H1 (cell line): ENCODE results near the gene CEP89. TPM values are rescaled to one million over a fixed set of nuclear protein-coding genes. Genes with fewer than 3 reads are reported as not detected.
"Not testable (repeated sequence)": the region's sequence is repeated elsewhere in the genome, so short reads cannot be mapped to it uniquely, and the experiment has no call there.

Source experiments
- CTCF ChIA-PET: fragments of 300-600 bp; sonication (Branson Sonifier 250); formaldehyde crosslinking; loops from one replicate; lab custom pipeline; 2021; ENCODE audit not compliant: partially characterized antibody; lab: Charles Lee
- POLR2A ChIA-PET: fragments of 300-600 bp; sonication (Branson Sonifier 250); formaldehyde crosslinking; loops from one replicate; lab custom pipeline; 2021; ENCODE audit warnings: inconsistent platforms; ENCODE audit not compliant: partially characterized antibody; lab: Charles Lee
- DNase-seq, 2 experiments: peaks; one replicate each; pipeline versions ENCODE4 v3.0.0 to v3.0.0-alpha.2; 2010 to 2022; ENCODE audit warnings: low spot score in 2 of 2, low read depth in 1 of 2, mixed read lengths in 1 of 2
- FAIRE-seq: peaks from 2 replicates; lab custom pipeline; 2011; peaks lifted over from hg19 to GRCh38; lab: Jason Lieb, UNC
- H2AFZ ChIP-seq: 2 replicates; pipeline ENCODE4 v1.8.1; 2012; ENCODE audit warnings: low read length, inconsistent platforms
- H2AK5ac ChIP-seq: 2 replicates; pipeline ENCODE4 v1.6.1; 2013; ENCODE audit warnings: low read depth, low read length
- H2BK120ac ChIP-seq: replicated peaks from 2 replicates; pipeline ENCODE3; 2013; ENCODE audit warnings: low read depth, low read length, inconsistent platforms
- H2BK12ac ChIP-seq: 2 replicates; pipeline ENCODE4 v1.6.1; 2013; ENCODE audit warnings: low read depth, low read length
- H2BK15ac ChIP-seq: 2 replicates; pipeline ENCODE4 v1.6.1; 2013; ENCODE audit warnings: low read length
- H2BK20ac ChIP-seq: 2 replicates; pipeline ENCODE4 v1.6.1; 2013; ENCODE audit warnings: low read length
- H2BK5ac ChIP-seq: 2 replicates; pipeline ENCODE4 v1.6.1; 2013; ENCODE audit warnings: low read depth, low read length
- H3K14ac ChIP-seq: 2 replicates; pipeline ENCODE4 v1.6.1; 2013; ENCODE audit warnings: inconsistent platforms; ENCODE audit not compliant: insufficient read length
- H3K18ac ChIP-seq: 2 replicates; pipeline ENCODE4 v1.6.1; 2013; ENCODE audit warnings: low read length; ENCODE audit errors: extremely low read depth
- H3K23ac ChIP-seq: 2 replicates; pipeline ENCODE4 v1.6.1; 2013; ENCODE audit warnings: inconsistent platforms; ENCODE audit not compliant: insufficient read length
- H3K23me2 ChIP-seq: 2 replicates; pipeline ENCODE4 v1.6.1; 2013; ENCODE audit warnings: low read depth, low read length
- H3K27ac ChIP-seq: 2 replicates; pipeline ENCODE4 v1.6.1; 2011; ENCODE audit warnings: low read depth, low read length, inconsistent platforms
- H3K27me3 ChIP-seq, 4 experiments: replicated peaks in 1 of 4; 1 replicate in 1 of 4; 2 replicates in 3 of 4; pipeline versions ENCODE4 v1.6.1 to v1.8.1; 2011 to 2013; ENCODE audit warnings: low read length in 3 of 4, mild to moderate bottlenecking in 3 of 4, inconsistent platforms in 2 of 4, mixed read lengths in 2 of 4, moderate library complexity in 1 of 4; ENCODE audit not compliant: control insufficient read depth in 3 of 4, insufficient read depth in 3 of 4; ENCODE audit errors: extremely low read depth in 1 of 4
- H3K36me3 ChIP-seq, 4 experiments: 2 replicates each; pipeline versions ENCODE4 v1.6.1 to v1.8.1; 2011 to 2013; ENCODE audit warnings: mild to moderate bottlenecking in 4 of 4, low read length in 3 of 4, moderate library complexity in 2 of 4, control low read depth in 1 of 4, inconsistent platforms in 1 of 4; ENCODE audit not compliant: insufficient read depth in 4 of 4, control insufficient read depth in 2 of 4
- H3K4ac ChIP-seq: replicated peaks from 2 replicates; pipeline ENCODE3; 2013; ENCODE audit warnings: low read length, low read depth, mixed read lengths, inconsistent platforms; ENCODE audit not compliant: insufficient read length
- H3K4me1 ChIP-seq, 4 experiments: replicated peaks in 1 of 4; 1 replicate in 1 of 4; 2 replicates in 3 of 4; pipeline versions ENCODE4 v1.6.1 to v1.8.1; 2011 to 2013; ENCODE audit warnings: low read length in 3 of 4, inconsistent platforms in 2 of 4, mixed read lengths in 1 of 4; ENCODE audit not compliant: insufficient read depth in 4 of 4, control insufficient read depth in 3 of 4
- H3K4me2 ChIP-seq, 2 experiments: 2 replicates each; pipeline versions ENCODE4 v1.6.1 to v1.8.1; 2011 to 2013; ENCODE audit warnings: low read depth in 2 of 2, low read length in 2 of 2, control low read depth in 1 of 2, inconsistent platforms in 1 of 2, mild to moderate bottlenecking in 1 of 2; ENCODE audit not compliant: insufficient read depth in 1 of 2
- H3K4me3 ChIP-seq, 4 experiments: fragments of 200-600, 300-600 bp in 1 of 4; sonication (generic), shearing (Covaris generic), sonication (Bioruptor Twin) in 1 of 4; 2 replicates each; pipeline versions ENCODE4 v1.5.1 to v1.8.1; 2011 to 2016; ENCODE audit warnings: low read length in 4 of 4, low read depth in 3 of 4, control low read depth in 2 of 4, inconsistent platforms in 2 of 4, mild to moderate bottlenecking in 2 of 4, mixed read lengths in 1 of 4, moderate library complexity in 1 of 4; ENCODE audit not compliant: insufficient read depth in 2 of 4; ENCODE audit errors: extremely low read depth in 1 of 4
- H3K56ac ChIP-seq: replicated peaks from 2 replicates; pipeline ENCODE3; 2013; ENCODE audit warnings: low read depth, mild to moderate bottlenecking, mixed read lengths, low read length, inconsistent platforms; ENCODE audit not compliant: insufficient read length
- H3K79me1 ChIP-seq: 2 replicates; pipeline ENCODE4 v1.6.1; 2013; ENCODE audit warnings: low read depth, low read length, control low read depth
- H3K79me2 ChIP-seq, 2 experiments: 2 replicates each; pipeline versions ENCODE4 v1.6.1 to v1.8.1; 2012 to 2013; ENCODE audit warnings: low read length in 2 of 2, mild to moderate bottlenecking in 2 of 2, inconsistent platforms in 1 of 2; ENCODE audit not compliant: insufficient read depth in 2 of 2, control insufficient read depth in 1 of 2
- H3K9ac ChIP-seq, 4 experiments: replicated peaks in 1 of 4; 1 replicate in 1 of 4; 2 replicates in 3 of 4; pipeline versions ENCODE4 v1.6.1 to v1.8.1; 2011 to 2013; ENCODE audit warnings: low read depth in 3 of 4, low read length in 3 of 4, control low read depth in 2 of 4, mild to moderate bottlenecking in 2 of 4, moderate library complexity in 2 of 4, inconsistent platforms in 1 of 4; ENCODE audit errors: extremely low read depth in 1 of 4
- H3K9me3 ChIP-seq, 2 experiments: 2 replicates each; pipeline versions ENCODE4 v1.6.1 to v1.8.1; 2012 to 2013; ENCODE audit warnings: mild to moderate bottlenecking in 2 of 2, moderate library complexity in 2 of 2, control low read depth in 1 of 2, inconsistent platforms in 1 of 2, low read depth in 1 of 2, low read length in 1 of 2, mixed read lengths in 1 of 2; ENCODE audit not compliant: insufficient read depth in 2 of 2
- H4K20me1 ChIP-seq, 2 experiments: replicated peaks in 1 of 2; 2 replicates each; pipeline versions ENCODE3 to v1.8.1; 2011 to 2013; ENCODE audit warnings: inconsistent platforms in 2 of 2, low read length in 2 of 2, mild to moderate bottlenecking in 1 of 2; ENCODE audit not compliant: insufficient read depth in 2 of 2, control insufficient read depth in 1 of 2
- H4K5ac ChIP-seq: 2 replicates; pipeline ENCODE4 v1.6.1; 2013; ENCODE audit warnings: low read length, low read depth, mixed read lengths, inconsistent platforms; ENCODE audit not compliant: insufficient read length
- H4K8ac ChIP-seq: 2 replicates; pipeline ENCODE4 v1.8.0; 2013; ENCODE audit warnings: mild to moderate bottlenecking, moderate library complexity, low read length, inconsistent platforms; ENCODE audit not compliant: insufficient read depth; ENCODE audit errors: extremely low read depth
- H4K91ac ChIP-seq: replicated peaks from 2 replicates; pipeline ENCODE3; 2013; ENCODE audit warnings: low read length, mixed read lengths, inconsistent platforms; ENCODE audit not compliant: insufficient read length
- WGBS, 2 experiments: shearing (Covaris generic) in 1 of 2; methylation state at CpG; one replicate each; pipeline versions ENCODE4 v1.1.6 to v1.1.7; 2013 to 2015; ENCODE audit warnings: low lambda C conversion rate in 2 of 2, mixed read lengths in 2 of 2, inconsistent platforms in 1 of 2, low coverage in 1 of 2, missing lambda C conversion rate in 1 of 2; ENCODE audit not compliant: insufficient replicate concordance in 2 of 2, insufficient coverage in 1 of 2, insufficient read length in 1 of 2; ENCODE audit errors: extremely low coverage in 1 of 2, missing lambda C conversion rate in 1 of 2; 5-methylcytosine and 5-hydroxymethylcytosine counted together
- polyA plus RNA-seq, 7 experiments: library from polyadenylated mRNA; depleted of rRNA in 3 of 7; stranded (reverse) in 5 of 7; unstranded in 2 of 7; fragments of >200 nt in 5 of 7; fragments of 200-250 nt in 2 of 7; gene quantifications; 1 replicate in 5 of 7; 2 replicates in 1 of 7; 4 replicates in 1 of 7; pipeline versions ENCODE4 v1.2.1 to v1.2.3, GENCODE V29; 2011 to 2013; ENCODE audit warnings: missing spikeins in 2 of 7, mixed read lengths in 2 of 7
- total RNA-seq: library from RNA; stranded (reverse); fragmentation: NEBNext Ultra II Directional; extraction: Animal tissue kit (Norgen Biotek cat#: 25700); gene quantifications from 2 replicates; pipeline ENCODE4 v1.2.1, GENCODE V29; 2021

CEP89 gene
- total and polyA plus RNA-seq, 2 of the 8 experiments (the other 6 are each of a cell fraction or from before 2014, with no cell fraction given): 23.0 to 23.6 TPM

GRCh38 chr19:32997061-32997464 lies 25.3 kb upstream of the CEP89 start:
- H2AFZ ChIP-seq, H3K23ac ChIP-seq, H2BK5ac ChIP-seq, H4K20me1 ChIP-seq, H3K4me2 ChIP-seq, H2BK12ac ChIP-seq, H3K79me2 ChIP-seq, H3K23me2 ChIP-seq, FAIRE-seq, H4K8ac ChIP-seq, H3K27ac ChIP-seq, POLR2A ChIA-PET, H2BK20ac ChIP-seq, H3K4me3 ChIP-seq, H2BK15ac ChIP-seq, H3K18ac ChIP-seq, H3K27me3 ChIP-seq, H2BK120ac ChIP-seq, H3K9me3 ChIP-seq, H3K4me1 ChIP-seq, H4K91ac ChIP-seq, H3K79me1 ChIP-seq, H2AK5ac ChIP-seq, H3K56ac ChIP-seq, H3K14ac ChIP-seq, DNase-seq, H3K4ac ChIP-seq, H4K5ac ChIP-seq, CTCF ChIA-PET, H3K9ac ChIP-seq: not testable (repeated sequence)
- WGBS, 2 experiments: 80% methylated on average over 7 of the region's 7 CpGs; no CpG with 5 or more reads in 1 of the 2 experiments
- H3K36me3 ChIP-seq: peaks cover 7 to 30% (median 19%) of the 10 kb centered on the region in 4 experiments; a peak in 6 of 8 replicates

GRCh38 chr19:32995966-32996365 lies 24.2 kb upstream of the CEP89 start:
- H2BK120ac ChIP-seq, POLR2A ChIA-PET, H4K8ac ChIP-seq, H3K18ac ChIP-seq, H3K27me3 ChIP-seq, H4K91ac ChIP-seq, H3K4me2 ChIP-seq, DNase-seq, H3K4me3 ChIP-seq, H2BK12ac ChIP-seq, H3K9me3 ChIP-seq, H3K23me2 ChIP-seq, H3K23ac ChIP-seq, H3K27ac ChIP-seq, H4K20me1 ChIP-seq, FAIRE-seq, H2AK5ac ChIP-seq, H2BK15ac ChIP-seq, H2AFZ ChIP-seq, H3K14ac ChIP-seq, H2BK20ac ChIP-seq, H3K79me1 ChIP-seq, H3K56ac ChIP-seq, H3K4me1 ChIP-seq, H3K79me2 ChIP-seq, CTCF ChIA-PET, H2BK5ac ChIP-seq, H4K5ac ChIP-seq, H3K9ac ChIP-seq, H3K4ac ChIP-seq: not testable (repeated sequence)
- 91% methylated on average over 17 of the region's 17 CpGs; no CpG with 5 or more reads in 1 of the 2 experiments for WGBS, 2 experiments
- peaks cover 7 to 35% (median 19%) of the 10 kb centered on the region in 4 experiments; a peak in 7 of 8 replicates for H3K36me3 ChIP-seq
